GM13977 (cell line): ENCODE data around the gene ZMIZ1.

Experiments
- DNase-seq: peaks from one replicate; pipeline ENCODE4 v3.0.0; 2012; ENCODE audit warnings: low spot score
- in situ Hi-C: fragments of 300-500 bp; cut with MboI; formaldehyde crosslinking; loops from one replicate; pipeline ENCODE4 v1.12.0; 2022; ENCODE audit warnings: low sequenced_read_pairs, low pct_unique_long_range_greater_than_20kb, mixed read lengths, inconsistent platforms; ENCODE audit not compliant: unreplicated experiment
- TF ChIP-seq, protein P1 (sequence below): IDR thresholded peaks from 2 replicates; pipeline ENCODE4 v1.5.1; 2012; ENCODE audit warnings: mild to moderate bottlenecking, control low read depth; ENCODE audit not compliant: insufficient read depth; ENCODE audit errors: extremely low read depth, missing control alignments

ZMIZ1 gene

DNA sequence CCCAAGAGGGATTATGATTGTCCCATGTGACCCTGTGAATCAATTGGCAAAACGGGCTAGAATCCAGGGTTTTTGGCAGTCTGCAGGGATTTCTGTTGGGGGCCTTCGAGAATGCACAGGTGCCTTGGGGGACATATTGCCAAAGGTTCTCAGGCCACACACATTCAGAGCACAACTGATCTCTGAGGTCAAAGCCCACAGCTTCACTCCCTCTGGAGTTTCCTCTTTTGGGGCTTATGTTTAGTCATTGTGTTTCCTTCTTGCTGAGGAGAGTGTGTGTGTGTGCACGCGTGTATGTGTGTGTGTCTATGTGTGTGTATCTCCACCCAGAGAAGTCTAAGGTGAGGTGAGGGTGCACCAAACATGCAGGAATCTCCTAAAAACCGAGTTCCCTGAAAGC is 287.3 kb downstream of the ZMIZ1 start:
- in situ Hi-C loops: no loop called here
- TF ChIP-seq, protein P1, sequence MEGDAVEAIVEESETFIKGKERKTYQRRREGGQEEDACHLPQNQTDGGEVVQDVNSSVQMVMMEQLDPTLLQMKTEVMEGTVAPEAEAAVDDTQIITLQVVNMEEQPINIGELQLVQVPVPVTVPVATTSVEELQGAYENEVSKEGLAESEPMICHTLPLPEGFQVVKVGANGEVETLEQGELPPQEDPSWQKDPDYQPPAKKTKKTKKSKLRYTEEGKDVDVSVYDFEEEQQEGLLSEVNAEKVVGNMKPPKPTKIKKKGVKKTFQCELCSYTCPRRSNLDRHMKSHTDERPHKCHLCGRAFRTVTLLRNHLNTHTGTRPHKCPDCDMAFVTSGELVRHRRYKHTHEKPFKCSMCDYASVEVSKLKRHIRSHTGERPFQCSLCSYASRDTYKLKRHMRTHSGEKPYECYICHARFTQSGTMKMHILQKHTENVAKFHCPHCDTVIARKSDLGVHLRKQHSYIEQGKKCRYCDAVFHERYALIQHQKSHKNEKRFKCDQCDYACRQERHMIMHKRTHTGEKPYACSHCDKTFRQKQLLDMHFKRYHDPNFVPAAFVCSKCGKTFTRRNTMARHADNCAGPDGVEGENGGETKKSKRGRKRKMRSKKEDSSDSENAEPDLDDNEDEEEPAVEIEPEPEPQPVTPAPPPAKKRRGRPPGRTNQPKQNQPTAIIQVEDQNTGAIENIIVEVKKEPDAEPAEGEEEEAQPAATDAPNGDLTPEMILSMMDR: no peak
- DNase-seq: no peak

GRCh38 chr10:79357180-79357579 is 288.4 kb downstream of the ZMIZ1 start:
- DNase-seq: no peak
- in situ Hi-C loops: no loop called here
- TF ChIP-seq, protein P1: no peak

GRCh38 chr10:79358811-79359210 is 290.0 kb downstream of the ZMIZ1 start:
- in situ Hi-C loops: no loop called here
- TF ChIP-seq, protein P1: no peak
- no peak for DNase-seq

GRCh38 chr10:79359816-79360498 is 291.2 kb downstream of the ZMIZ1 start:
- in situ Hi-C loops: no loop called here

GRCh38 chr10:79360499-79361342 is 292.0 kb downstream of the ZMIZ1 start:
- in situ Hi-C loops: no loop called here
- TF ChIP-seq, protein P1: no peak
- DNase-seq: no peak

More at GRCh38 chr10:79359816-79360498, 291.2 kb downstream of the ZMIZ1 start:
- TF ChIP-seq, protein P1: no peak
- DNase-seq: no peak

DNA sequence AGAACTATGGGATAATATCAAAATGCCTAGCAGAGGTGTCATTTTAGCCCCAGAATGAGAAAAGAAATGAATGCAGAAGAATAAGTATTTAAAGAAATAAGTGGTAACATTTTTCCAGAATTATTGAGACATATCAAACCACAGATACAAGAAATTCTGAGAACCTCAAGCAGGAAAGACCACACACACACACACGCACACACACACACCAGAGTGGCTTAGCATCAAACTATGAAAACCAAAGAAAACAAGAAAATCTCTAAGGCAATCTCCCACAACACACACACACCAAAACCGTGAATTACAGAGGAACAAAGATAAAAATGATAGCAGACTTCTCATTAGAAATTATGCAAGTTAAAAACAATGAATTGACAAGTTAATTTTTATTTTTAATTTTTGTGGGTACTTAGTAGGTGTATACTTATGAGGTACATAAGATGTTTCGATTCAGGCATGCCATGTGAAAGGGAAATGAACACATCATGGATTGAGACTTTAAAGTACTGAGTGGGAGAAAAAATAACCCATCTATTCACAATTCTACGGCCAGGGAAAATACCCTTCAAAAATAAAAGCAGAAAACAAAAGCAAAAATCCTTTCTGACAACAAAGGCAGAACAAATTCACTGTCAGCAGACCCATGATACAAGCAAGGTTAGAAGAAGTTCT is 293.1 kb downstream of the ZMIZ1 start:
- TF ChIP-seq, protein P1: no peak
- in situ Hi-C loops: no loop called here
- no peak for DNase-seq
